ENCODE results near the gene DLG4.

DLG4 gene

GRCh38 chr17:7243453-7243729 is 23.8 kb upstream of the DLG4 start:
- Histone ChIP-seq H3K27me3 (no peaks in the 10 kb centered on the region), H3K4me3 (ENCODE audit: low read depth, low read length) (peak overlapping the region; percentile 82), H3K9me3 (no peaks in the 10 kb centered on the region), H3K36me3 (peaks cover 6% of the 10 kb centered on the region), H3K4me1 (no peaks in the 10 kb centered on the region)
- TF ChIP-seq CTCF (IDR thresholded peaks at IDR 0.05; ENCODE audit: low read depth, low read length), result no peak
- no peak for DNase-seq

- Histone ChIP-seq H3K9me3 (no peaks in the 10 kb centered on the region), H3K4me1 (no peaks in the 10 kb centered on the region), H3K36me3 (peaks cover 6% of the 10 kb centered on the region), H3K27me3 (no peaks in the 10 kb centered on the region), H3K4me3 (ENCODE audit: low read depth, low read length) (peak overlapping the region; percentile 82)
- peak; percentile 88 for DNase-seq
- TF ChIP-seq CTCF (IDR thresholded peaks at IDR 0.05; ENCODE audit: low read depth, low read length), result no peak
Observed at GRCh38 chr17:7242717-7243452, 23.2 kb upstream of the DLG4 start.

- Histone ChIP-seq H3K9me3 (no peaks in the 10 kb centered on the region), H3K4me1 (no peaks in the 10 kb centered on the region), H3K4me3 (ENCODE audit: low read depth, low read length) (peak within 1 kb of the TSS; percentile 82), H3K27me3 (no peaks in the 10 kb centered on the region), H3K36me3 (peaks cover 10% of the 10 kb centered on the region)
- TF ChIP-seq CTCF (IDR thresholded peaks at IDR 0.05; ENCODE audit: low read depth, low read length), result no peak
- peak; percentile 78 for DNase-seq
Observed at GRCh38 chr17:7241783-7242716, 22.4 kb upstream of the DLG4 start, which contains the start of gene GABARAP. GABARAP (minus strand) TSS chr17:7242449; CDS start chr17:7242330, 119 bp downstream.

- H3K9me3 ChIP-seq, result no peaks in the 10 kb centered on the region
- H3K27me3 ChIP-seq, result no peaks in the 10 kb centered on the region
- H3K4me1 ChIP-seq, result no peaks in the 10 kb centered on the region
- peaks cover 18% of the 10 kb centered on the region for H3K36me3 ChIP-seq
- peak overlapping the region; percentile 82 for H3K4me3 ChIP-seq (ENCODE audit: low read depth, low read length)
- DNase-seq, result no peak
- no peak for TF ChIP-seq CTCF (IDR thresholded peaks at IDR 0.05; ENCODE audit: low read depth, low read length)
Observed at GRCh38 chr17:7241090-7241733, 21.6 kb upstream of the DLG4 start.

- Histone ChIP-seq H3K4me3 (ENCODE audit: low read depth, low read length) (peak overlapping the region; percentile 82), H3K9me3 (no peaks in the 10 kb centered on the region), H3K36me3 (peaks cover 25% of the 10 kb centered on the region), H3K27me3 (no peaks in the 10 kb centered on the region), H3K4me1 (no peaks in the 10 kb centered on the region)
- no peak for DNase-seq
- no peak for TF ChIP-seq CTCF (IDR thresholded peaks at IDR 0.05; ENCODE audit: low read depth, low read length)
Observed at GRCh38 chr17:7240375-7240774, 20.7 kb upstream of the DLG4 start.

All from BE2C (cell line).